IPS-18c (cell line): Measurements from ENCODE around the gene NDUFV1.
"Not testable (repeated sequence)": the region's sequence is repeated elsewhere in the genome, so short reads cannot be mapped to it uniquely, and the experiment has no call there.

ENCODE experiments used
- H3K4me3 ChIP-seq: 2 replicates; pipeline ENCODE4 v1.7.0; 2013; ENCODE audit warnings: low read depth, mild to moderate bottlenecking, low read length, moderate library complexity; ENCODE audit not compliant: insufficient read depth
- H3K9me3 ChIP-seq: one replicate; pipeline ENCODE4 v1.6.1; 2013; ENCODE audit warnings: mild to moderate bottlenecking, low read length, moderate library complexity; ENCODE audit not compliant: control insufficient read depth, insufficient read depth

Gene NDUFV1

GRCh38 chr11:67606492-67607295, at the start of gene NDUFV1:
Gene NDUFV1, plus strand, starts transcription at chr11:67606936. Its CDS starts 69 bp downstream, at chr11:67607005.
- peak within 1 kb of the TSS; percentile 97 for H3K4me3 ChIP-seq
- H3K9me3 ChIP-seq, result no peaks in the 10 kb centered on the region

GRCh38 chr11:67558084-67558772, 48.5 kb upstream of the NDUFV1 start:
- Histone ChIP-seq H3K9me3 (no peaks in the 10 kb centered on the region), H3K4me3 (no peak overlapping the region)

GRCh38 chr11:67561971-67562619, 44.6 kb upstream of the NDUFV1 start:
- H3K9me3 ChIP-seq, result no peaks in the 10 kb centered on the region
- H3K4me3 ChIP-seq, result no peak overlapping the region

GRCh38 chr11:67562963-67563704, 43.6 kb upstream of the NDUFV1 start:
- H3K4me3 ChIP-seq, result no peak overlapping the region
- H3K9me3 ChIP-seq, result no peaks in the 10 kb centered on the region

- not testable (repeated sequence) for H3K4me3 ChIP-seq, H3K9me3 ChIP-seq
These were observed 43.0 kb upstream of the NDUFV1 start for GRCh38 chr11:67563705-67564114.

GRCh38 chr11:67564230-67564629, 42.5 kb upstream of the NDUFV1 start:
- H3K4me3 ChIP-seq, result no peak overlapping the region
- no peaks in the 10 kb centered on the region for H3K9me3 ChIP-seq

GRCh38 chr11:67571443-67571842, 35.3 kb upstream of the NDUFV1 start:
- Histone ChIP-seq H3K4me3 (no peak overlapping the region), H3K9me3 (no peaks in the 10 kb centered on the region)

- no peaks in the 10 kb centered on the region for H3K9me3 ChIP-seq
These were observed 34.4 kb upstream of the NDUFV1 start for GRCh38 chr11:67572305-67572704.

GRCh38 chr11:67572747-67573419, 33.9 kb upstream of the NDUFV1 start:
- Histone ChIP-seq H3K4me3 (no peak overlapping the region), H3K9me3 (no peaks in the 10 kb centered on the region)

More at GRCh38 chr11:67572305-67572704, 34.4 kb upstream of the NDUFV1 start:
- H3K4me3 ChIP-seq, result no peak overlapping the region

- no peaks in the 10 kb centered on the region for H3K9me3 ChIP-seq
- no peak overlapping the region for H3K4me3 ChIP-seq
These were observed 31.8 kb upstream of the NDUFV1 start for GRCh38 chr11:67574938-67575337.

- Histone ChIP-seq H3K9me3 (no peaks in the 10 kb centered on the region), H3K4me3 (no peak overlapping the region)
These were observed 29.8 kb upstream of the NDUFV1 start for GRCh38 chr11:67576735-67577475.

- H3K4me3 ChIP-seq, result no peak overlapping the region
These were observed 28.8 kb upstream of the NDUFV1 start for GRCh38 chr11:67577951-67578350.

GRCh38 chr11:67581469-67581868, 25.3 kb upstream of the NDUFV1 start:
- no peaks in the 10 kb centered on the region for H3K9me3 ChIP-seq
- H3K4me3 ChIP-seq, result peak overlapping the region; percentile 15; the same call in 1 of the 2 replicates

More at GRCh38 chr11:67577951-67578350, 28.8 kb upstream of the NDUFV1 start:
- H3K9me3 ChIP-seq, result no peaks in the 10 kb centered on the region

- H3K9me3 ChIP-seq, result no peaks in the 10 kb centered on the region
- no peak overlapping the region for H3K4me3 ChIP-seq
These were observed 24.7 kb upstream of the NDUFV1 start for GRCh38 chr11:67582011-67582410.

- Histone ChIP-seq H3K9me3 (no peaks in the 10 kb centered on the region), H3K4me3 (peak within 1 kb of the TSS; percentile 86)
These were observed 23.2 kb upstream of the NDUFV1 start, which contains the start of gene GSTP1 for GRCh38 chr11:67583247-67584204. Gene GSTP1, plus strand, starts transcription at chr11:67583812. Its CDS starts 32 bp downstream, at chr11:67583844.
